Spinal cord (tissue), 10 donors: ENCODE results near the gene CDC5L. TPM values are rescaled to one million over a fixed set of nuclear protein-coding genes. Genes with fewer than 3 reads are reported as not detected.

Experiments
- DNase-seq, 6 donors: peaks; one replicate each; pipeline versions ENCODE4 v3.0.0 to v3.0.0-alpha.2; 2013 to 2015; ENCODE audit warnings: low spot score in 6 of 6, low read depth in 4 of 6
- H3K27ac ChIP-seq: one replicate; pipeline ENCODE4 v1.5.1; 2013; ENCODE audit warnings: low read depth, low read length, control low read depth
- H3K27me3 ChIP-seq: one replicate; pipeline ENCODE4 v1.6.1; 2013; ENCODE audit warnings: low read length; ENCODE audit not compliant: control insufficient read depth, insufficient read depth
- H3K36me3 ChIP-seq: one replicate; pipeline ENCODE4 v1.6.1; 2013; ENCODE audit warnings: low read length; ENCODE audit not compliant: control insufficient read depth, insufficient read depth
- H3K4me1 ChIP-seq: one replicate; pipeline ENCODE4 v1.6.1; 2013; ENCODE audit warnings: low read length; ENCODE audit not compliant: control insufficient read depth, insufficient read depth
- H3K4me3 ChIP-seq: one replicate; pipeline ENCODE4 v1.5.1; 2013; ENCODE audit warnings: low read depth, low read length, control low read depth
- H3K9me3 ChIP-seq: one replicate; pipeline ENCODE4 v1.6.1; 2013; ENCODE audit warnings: low read length; ENCODE audit not compliant: control insufficient read depth, insufficient read depth
- WGBS: methylation state at CpG from one replicate; pipeline ENCODE4 v1.1.5; 2013; ENCODE audit warnings: missing lambda C conversion rate; ENCODE audit not compliant: insufficient coverage; 5-methylcytosine and 5-hydroxymethylcytosine counted together
- polyA plus RNA-seq, 2 donors: library from polyadenylated mRNA; unstranded; fragments of 120-200 nt; gene quantifications; one replicate each; pipeline ENCODE4 v1.2.1, GENCODE V29; 2013; ENCODE audit not compliant: insufficient read length in 2 of 2
- total RNA-seq, 2 donors: library from RNA; depleted of rRNA in 1 of 2; stranded (reverse); fragments of 120-200 nt in 1 of 2; fragments of >200 nt in 1 of 2; gene quantifications; one replicate each; pipeline versions ENCODE4 v1.2.3 to v1.2.4, GENCODE V29; 2013 to 2014
- donor health status: healthy.

CDC5L gene
- total and polyA plus RNA-seq, 4 donors: 22.2 to 31.8 (median 28.7) TPM

DNA sequence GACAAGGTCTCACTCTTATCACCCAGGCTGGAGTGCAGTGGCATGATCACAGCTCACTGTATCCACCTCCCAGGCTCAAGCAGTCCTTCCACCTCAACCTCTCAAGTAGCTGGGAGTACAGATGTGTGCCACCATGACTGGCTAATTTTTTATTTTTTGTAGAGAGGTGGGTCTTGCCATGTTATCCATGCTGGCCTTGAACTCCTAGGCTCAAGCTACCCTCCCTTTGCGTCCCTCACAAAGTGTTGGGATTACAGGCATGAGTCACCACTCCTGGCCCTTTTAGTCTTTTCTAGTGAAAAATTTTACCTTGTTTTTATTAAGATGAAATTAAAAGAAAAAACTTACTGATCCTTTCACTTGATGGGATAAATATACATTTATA lies 17.2 kb downstream of the CDC5L start:
- WGBS: no CpG with 5 or more reads among the region's 1 CpG
- no peak for DNase-seq
- Histone ChIP-seq H3K27me3 (no peaks in the 10 kb centered on the region), H3K9me3 (no peaks in the 10 kb centered on the region), H3K36me3 (peaks cover 37% of the 10 kb centered on the region), H3K4me3 (no peak overlapping the region), H3K4me1 (no peaks in the 10 kb centered on the region), H3K27ac (no peak overlapping the region)

DNA sequence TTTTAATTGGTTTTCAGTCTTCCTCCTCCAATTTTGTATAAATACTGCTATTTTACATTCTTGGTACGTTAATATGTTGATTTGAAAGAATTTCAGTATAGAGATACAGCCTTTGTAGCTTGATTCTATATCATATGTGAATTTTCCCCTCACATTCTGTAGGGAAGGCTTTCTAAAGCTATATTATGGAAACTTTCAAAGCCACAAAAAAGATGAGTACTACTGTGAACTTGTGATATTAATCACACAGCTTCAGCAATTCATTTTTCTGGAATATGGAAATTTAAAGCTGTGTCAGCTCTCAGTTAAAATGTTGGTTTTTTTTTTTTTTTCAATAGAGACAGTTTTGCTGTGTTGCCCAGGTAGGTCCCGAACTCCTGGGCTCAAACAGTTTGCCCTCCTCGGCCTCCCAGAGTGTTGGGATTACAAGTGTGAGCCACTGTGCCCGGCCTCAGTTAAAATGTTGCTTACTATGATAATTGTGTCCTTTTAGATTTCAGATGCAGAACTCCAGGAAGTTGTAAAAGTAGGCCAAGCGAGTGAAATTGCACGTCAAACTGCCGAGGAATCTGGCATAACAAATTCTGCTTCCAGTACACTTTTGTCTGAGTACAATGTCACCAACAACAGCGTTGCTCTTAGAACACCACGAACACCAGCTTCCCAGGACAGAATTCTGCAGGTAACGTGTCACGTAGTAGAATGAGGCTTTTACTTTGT lies 20.6 kb downstream of the CDC5L start:
- Histone ChIP-seq H3K9me3 (no peaks in the 10 kb centered on the region), H3K4me1 (no peaks in the 10 kb centered on the region), H3K4me3 (no peak overlapping the region), H3K27me3 (no peaks in the 10 kb centered on the region), H3K36me3 (peaks cover 36% of the 10 kb centered on the region), H3K27ac (no peak overlapping the region)
- no peak for DNase-seq
- WGBS: 91% methylated on average over 8 of the region's 11 CpGs

DNA sequence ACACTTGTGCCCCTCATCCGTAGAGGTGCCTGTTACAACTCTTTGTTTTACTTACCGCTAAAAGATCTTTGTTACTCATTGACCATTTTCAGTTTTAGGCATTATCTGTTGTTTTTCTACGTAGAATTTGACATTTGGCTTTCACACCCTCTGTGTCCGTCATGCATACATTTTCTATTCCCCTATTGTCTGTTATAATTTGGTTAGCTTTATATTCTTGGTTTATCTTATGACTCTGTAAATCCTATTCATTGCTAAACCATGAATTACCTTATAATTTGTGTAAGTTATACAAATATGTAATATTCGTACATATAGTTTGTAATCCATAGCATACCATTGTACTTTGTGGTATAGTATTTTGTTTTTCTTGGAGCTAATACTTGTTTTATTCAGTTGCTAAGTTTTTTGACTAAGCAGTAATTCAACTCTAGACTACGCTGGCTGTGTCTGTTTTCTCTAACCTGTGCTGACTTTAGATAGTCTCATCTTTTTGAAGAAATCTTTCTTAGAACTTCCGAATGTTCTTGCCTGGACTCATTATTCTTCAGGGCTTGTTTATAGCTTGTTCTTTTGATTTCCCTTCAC lies 21.8 kb downstream of the CDC5L start:
- Histone ChIP-seq H3K9me3 (no peaks in the 10 kb centered on the region), H3K4me3 (no peak overlapping the region), H3K27ac (no peak overlapping the region), H3K27me3 (no peaks in the 10 kb centered on the region), H3K4me1 (no peaks in the 10 kb centered on the region), H3K36me3 (peaks cover 37% of the 10 kb centered on the region)
- no peak for DNase-seq
- 100% methylated on average over 1 of the region's 7 CpGs for WGBS

DNA sequence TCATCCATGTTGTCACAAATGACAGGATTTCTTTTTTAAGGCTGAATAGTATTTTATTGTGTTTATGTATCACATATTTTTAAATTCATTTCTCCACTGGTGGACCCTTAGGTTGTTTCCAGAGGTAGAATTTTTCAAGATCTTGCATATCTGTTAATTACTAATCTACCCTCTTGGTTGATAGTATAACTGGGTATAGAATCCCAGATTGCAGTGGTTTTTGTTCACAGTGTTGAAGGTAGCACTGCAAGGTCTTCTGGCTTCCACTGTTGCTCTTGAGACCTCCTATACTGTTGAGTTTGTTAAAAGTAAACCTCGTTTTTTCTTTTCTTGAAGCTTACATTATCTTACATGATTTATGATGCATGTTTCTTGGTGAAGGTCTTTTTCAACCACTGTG lies 22.9 kb downstream of the CDC5L start:
- H3K27ac ChIP-seq: no peak overlapping the region
- H3K4me3 ChIP-seq: no peak overlapping the region

DNA sequence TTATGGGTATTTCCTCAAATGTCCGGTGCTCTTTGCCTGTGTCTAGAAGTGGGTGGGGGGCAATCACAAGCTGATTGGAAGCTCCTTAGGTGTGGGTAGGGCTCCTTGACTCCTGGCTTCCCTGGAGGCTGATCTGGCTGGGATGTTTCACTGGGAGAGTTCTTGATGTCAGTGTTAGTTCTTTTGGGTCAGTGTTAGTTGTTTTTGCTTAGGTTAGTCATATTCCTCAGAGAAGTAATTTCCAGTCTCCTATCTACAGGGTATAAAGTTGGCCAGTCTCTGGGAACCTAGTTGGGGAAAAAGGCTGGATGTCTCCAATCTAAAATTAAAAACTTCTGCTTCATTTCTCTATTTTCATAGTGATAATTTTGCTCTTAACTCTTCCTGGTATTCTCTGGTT lies 23.6 kb downstream of the CDC5L start:
- Histone ChIP-seq H3K27ac (no peak overlapping the region), H3K36me3 (peaks cover 30% of the 10 kb centered on the region), H3K4me1 (no peaks in the 10 kb centered on the region), H3K9me3 (no peaks in the 10 kb centered on the region), H3K27me3 (no peaks in the 10 kb centered on the region), H3K4me3 (no peak overlapping the region)
- DNase-seq: no peak
- 100% methylated on average over 1 of the region's 1 CpG for WGBS

More for the DNA sequence above, 22.9 kb downstream of the CDC5L start:
- no peaks in the 10 kb centered on the region for H3K27me3 ChIP-seq
- no peaks in the 10 kb centered on the region for H3K9me3 ChIP-seq
- H3K4me1 ChIP-seq: no peaks in the 10 kb centered on the region
- WGBS: no CpG with 5 or more reads among the region's 1 CpG
- DNase-seq: no peak
- H3K36me3 ChIP-seq: peaks cover 34% of the 10 kb centered on the region

DNA sequence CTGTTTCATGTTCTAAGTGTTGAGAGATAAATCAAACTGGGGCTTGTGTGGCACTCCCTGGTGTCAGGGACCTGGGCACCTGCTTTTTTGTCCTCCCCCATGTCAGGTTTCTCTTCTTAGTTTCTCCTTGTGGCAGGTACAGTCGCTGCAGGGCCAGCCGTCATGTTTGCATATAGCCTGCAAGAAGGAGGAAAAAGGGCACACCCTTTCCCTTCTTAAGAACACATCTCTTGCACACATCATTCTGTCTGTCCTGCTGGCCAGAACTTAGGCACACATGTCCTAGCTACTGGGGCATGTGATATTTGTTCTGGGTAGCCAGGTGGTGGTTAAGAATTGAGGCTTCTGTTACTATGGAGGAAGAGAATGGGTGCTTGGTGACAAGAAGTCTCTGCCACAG lies 27.9 kb downstream of the CDC5L start:
- Histone ChIP-seq H3K27ac (no peak overlapping the region), H3K36me3 (peaks cover 13% of the 10 kb centered on the region), H3K9me3 (no peaks in the 10 kb centered on the region), H3K4me3 (no peak overlapping the region), H3K4me1 (no peaks in the 10 kb centered on the region), H3K27me3 (no peaks in the 10 kb centered on the region)
- no peak for DNase-seq
- WGBS: 100% methylated on average over 2 of the region's 2 CpGs

DNA sequence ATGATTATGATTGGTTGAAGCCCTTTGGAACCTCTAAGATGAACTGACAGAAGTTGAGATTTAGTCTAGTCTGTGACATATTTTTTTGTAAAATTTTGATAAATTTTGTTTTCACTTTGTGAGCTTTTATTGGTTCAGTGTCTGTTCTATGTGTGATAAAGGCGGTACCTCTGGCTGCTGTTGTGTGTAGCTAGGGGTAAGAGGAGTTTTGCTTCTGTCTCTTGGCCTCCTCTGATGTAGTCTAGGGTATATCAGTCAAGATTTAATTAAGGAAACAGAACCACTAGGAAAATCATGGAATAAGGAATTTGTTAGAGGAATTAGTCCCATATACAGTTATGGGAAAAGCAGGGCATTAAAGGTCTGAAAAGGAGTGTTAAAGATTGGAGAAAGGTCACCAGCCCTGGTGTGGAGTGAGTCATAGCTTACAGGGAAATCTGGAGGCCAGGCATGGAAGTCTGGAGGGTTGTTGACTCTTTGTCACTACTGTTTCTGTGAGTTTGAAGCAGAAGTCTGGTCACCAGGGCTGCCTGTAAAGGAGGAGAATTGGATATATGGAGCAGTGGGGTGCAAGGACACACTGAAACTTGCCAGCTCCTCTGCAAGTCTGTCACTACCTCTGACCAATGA lies 28.5 kb downstream of the CDC5L start:
- no peak overlapping the region for H3K4me3 ChIP-seq
- H3K36me3 ChIP-seq: peaks cover 12% of the 10 kb centered on the region
- H3K4me1 ChIP-seq: no peaks in the 10 kb centered on the region
- H3K27ac ChIP-seq: no peak overlapping the region
- H3K9me3 ChIP-seq: no peaks in the 10 kb centered on the region
- WGBS: 100% methylated on average over 1 of the region's 1 CpG
- no peak for DNase-seq
- no peaks in the 10 kb centered on the region for H3K27me3 ChIP-seq

DNA sequence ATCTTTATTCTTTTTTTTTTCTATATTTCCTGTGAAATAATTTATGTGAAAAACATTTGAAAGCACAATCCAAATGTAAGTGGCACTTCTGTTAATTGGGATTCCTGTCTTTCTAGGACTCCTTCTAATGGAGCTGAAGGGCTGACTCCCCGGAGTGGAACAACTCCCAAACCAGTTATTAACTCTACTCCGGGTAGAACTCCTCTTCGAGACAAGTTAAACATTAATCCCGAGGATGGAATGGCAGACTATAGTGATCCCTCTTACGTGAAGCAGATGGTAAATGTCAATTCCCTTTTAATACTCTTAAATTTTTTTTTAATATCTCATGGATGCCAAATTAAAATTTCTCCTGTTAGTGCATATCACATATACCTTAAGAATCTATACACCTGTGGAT lies 35.0 kb downstream of the CDC5L start:
- no CpG with 5 or more reads among the region's 5 CpGs for WGBS
- H3K4me1 ChIP-seq: no peaks in the 10 kb centered on the region
- no peaks in the 10 kb centered on the region for H3K27me3 ChIP-seq
- DNase-seq: no peak
- H3K27ac ChIP-seq: no peak overlapping the region
- H3K9me3 ChIP-seq: no peaks in the 10 kb centered on the region
- peaks cover 2% of the 10 kb centered on the region for H3K36me3 ChIP-seq
- H3K4me3 ChIP-seq: no peak overlapping the region

DNA sequence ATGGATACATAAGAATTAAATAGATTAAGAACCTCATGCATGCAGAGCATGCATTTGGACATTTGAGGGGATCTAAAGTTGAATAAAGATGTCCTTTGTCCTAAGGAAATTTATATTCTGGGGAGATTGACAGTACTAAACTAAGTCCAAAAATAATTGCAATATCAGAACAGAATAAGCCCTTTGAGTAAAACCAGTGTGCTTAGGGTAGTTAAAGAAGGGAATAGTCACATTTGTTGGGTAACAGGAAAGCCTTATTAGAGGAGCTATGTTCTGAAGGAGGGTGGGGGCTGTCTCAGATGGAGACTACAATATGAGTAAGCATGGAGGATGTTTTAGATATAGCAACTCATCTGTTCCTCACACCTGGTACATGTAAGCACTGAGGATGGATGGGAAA lies 35.8 kb downstream of the CDC5L start:
- H3K4me1 ChIP-seq: no peaks in the 10 kb centered on the region
- H3K4me3 ChIP-seq: no peak overlapping the region
- no peaks in the 10 kb centered on the region for H3K9me3 ChIP-seq
- peaks cover 2% of the 10 kb centered on the region for H3K36me3 ChIP-seq
- H3K27ac ChIP-seq: no peak overlapping the region
- peak in 1 of 6 donors; percentile 10 for DNase-seq
- H3K27me3 ChIP-seq: no peaks in the 10 kb centered on the region

DNA sequence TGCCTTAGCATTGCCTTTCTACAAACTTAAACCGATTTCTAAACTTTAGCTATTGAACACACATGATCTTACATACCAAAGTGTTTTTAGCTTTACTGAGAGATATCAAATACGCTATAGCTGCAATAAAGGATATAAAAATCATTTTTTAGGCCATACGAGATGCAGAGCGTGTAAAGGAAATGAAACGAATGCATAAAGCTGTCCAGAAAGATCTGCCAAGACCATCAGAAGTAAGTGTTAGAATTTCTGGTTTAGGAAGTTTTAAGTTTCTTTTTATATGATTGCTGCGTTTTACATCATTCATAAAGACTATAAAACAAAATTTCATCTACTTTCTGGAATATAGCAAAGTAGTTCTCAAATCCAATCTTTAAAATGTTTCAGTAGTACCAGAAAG lies 38.4 kb downstream of the CDC5L start:
- peaks cover 10% of the 10 kb centered on the region for H3K36me3 ChIP-seq
- H3K4me1 ChIP-seq: no peaks in the 10 kb centered on the region
- no peaks in the 10 kb centered on the region for H3K27me3 ChIP-seq
- no CpG with 5 or more reads among the region's 6 CpGs for WGBS
- no peak overlapping the region for H3K27ac ChIP-seq
- H3K4me3 ChIP-seq: no peak overlapping the region
- H3K9me3 ChIP-seq: no peaks in the 10 kb centered on the region
- DNase-seq: peak in 1 of 6 donors; percentile 55
